Measurements from ENCODE around the gene USP47.

GRCh38 chr11:11827272-11827671 lies 14.5 kb upstream of the USP47 start:
- TF ChIP-seq, protein P1, sequence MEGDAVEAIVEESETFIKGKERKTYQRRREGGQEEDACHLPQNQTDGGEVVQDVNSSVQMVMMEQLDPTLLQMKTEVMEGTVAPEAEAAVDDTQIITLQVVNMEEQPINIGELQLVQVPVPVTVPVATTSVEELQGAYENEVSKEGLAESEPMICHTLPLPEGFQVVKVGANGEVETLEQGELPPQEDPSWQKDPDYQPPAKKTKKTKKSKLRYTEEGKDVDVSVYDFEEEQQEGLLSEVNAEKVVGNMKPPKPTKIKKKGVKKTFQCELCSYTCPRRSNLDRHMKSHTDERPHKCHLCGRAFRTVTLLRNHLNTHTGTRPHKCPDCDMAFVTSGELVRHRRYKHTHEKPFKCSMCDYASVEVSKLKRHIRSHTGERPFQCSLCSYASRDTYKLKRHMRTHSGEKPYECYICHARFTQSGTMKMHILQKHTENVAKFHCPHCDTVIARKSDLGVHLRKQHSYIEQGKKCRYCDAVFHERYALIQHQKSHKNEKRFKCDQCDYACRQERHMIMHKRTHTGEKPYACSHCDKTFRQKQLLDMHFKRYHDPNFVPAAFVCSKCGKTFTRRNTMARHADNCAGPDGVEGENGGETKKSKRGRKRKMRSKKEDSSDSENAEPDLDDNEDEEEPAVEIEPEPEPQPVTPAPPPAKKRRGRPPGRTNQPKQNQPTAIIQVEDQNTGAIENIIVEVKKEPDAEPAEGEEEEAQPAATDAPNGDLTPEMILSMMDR (conservative IDR thresholded peaks at IDR 0.05; ENCODE audit: low read depth, low read length): no peak
- TF ChIP-seq EZH2 (IDR thresholded peaks at IDR 0.05; ENCODE audit: borderline replicate concordance, low read depth, low read length, poor library complexity, severe bottlenecking): no peak
